ENCODE data around the gene ZMIZ1.

Gene ZMIZ1

GRCh38 chr10:79150444-79150754 is 81.6 kb downstream of the ZMIZ1 start:
- DNase-seq (ENCODE audit: low read depth): no peak

- no peak for DNase-seq (ENCODE audit: low read depth)
These were observed 83.7 kb downstream of the ZMIZ1 start for GRCh38 chr10:79152423-79152817.

- DNase-seq (ENCODE audit: low read depth): no peak
These were observed 85.0 kb downstream of the ZMIZ1 start for GRCh38 chr10:79153745-79154144.

GRCh38 chr10:79155301-79156081 is 86.7 kb downstream of the ZMIZ1 start:
- no peak for DNase-seq (ENCODE audit: low read depth)

- DNase-seq (ENCODE audit: low read depth): no peak
These were observed 87.8 kb downstream of the ZMIZ1 start for GRCh38 chr10:79156334-79157274.

- no peak for DNase-seq (ENCODE audit: low read depth)
These were observed 89.2 kb downstream of the ZMIZ1 start for GRCh38 chr10:79158004-79158340.

- DNase-seq (ENCODE audit: low read depth): no peak
These were observed 89.8 kb downstream of the ZMIZ1 start for GRCh38 chr10:79158402-79159097.

GRCh38 chr10:79159141-79159651 is 90.4 kb downstream of the ZMIZ1 start:
- DNase-seq (ENCODE audit: low read depth): no peak

GRCh38 chr10:79159785-79160184 is 91.0 kb downstream of the ZMIZ1 start:
- DNase-seq (ENCODE audit: low read depth): no peak

- no peak for DNase-seq (ENCODE audit: low read depth)
These were observed 91.4 kb downstream of the ZMIZ1 start for GRCh38 chr10:79160191-79160590.

- DNase-seq (ENCODE audit: low read depth): no peak
These were observed 92.8 kb downstream of the ZMIZ1 start for GRCh38 chr10:79161557-79161956.

- no peak for DNase-seq (ENCODE audit: low read depth)
These were observed 93.3 kb downstream of the ZMIZ1 start for GRCh38 chr10:79162022-79162421.

- no peak for DNase-seq (ENCODE audit: low read depth)
These were observed 94.3 kb downstream of the ZMIZ1 start for GRCh38 chr10:79162861-79163665.

- no peak for DNase-seq (ENCODE audit: low read depth)
These were observed 94.9 kb downstream of the ZMIZ1 start for GRCh38 chr10:79163666-79163975.

- DNase-seq (ENCODE audit: low read depth): no peak
These were observed 95.3 kb downstream of the ZMIZ1 start for GRCh38 chr10:79164075-79164474.

- DNase-seq (ENCODE audit: low read depth): no peak
These were observed 96.5 kb downstream of the ZMIZ1 start for GRCh38 chr10:79165070-79165778.

GRCh38 chr10:79166312-79166721 is 97.6 kb downstream of the ZMIZ1 start:
- no peak for DNase-seq (ENCODE audit: low read depth)

- DNase-seq (ENCODE audit: low read depth): no peak
These were observed 98.0 kb downstream of the ZMIZ1 start for GRCh38 chr10:79166741-79167140.

- DNase-seq (ENCODE audit: low read depth): no peak
These were observed 98.8 kb downstream of the ZMIZ1 start for GRCh38 chr10:79167537-79167936.

GRCh38 chr10:79168210-79168609 is 99.4 kb downstream of the ZMIZ1 start:
- no peak for DNase-seq (ENCODE audit: low read depth)

- DNase-seq (ENCODE audit: low read depth): no peak
These were observed 101.5 kb downstream of the ZMIZ1 start for GRCh38 chr10:79170226-79170752.
